Measurements from ENCODE around the gene ZFP36L2.

GRCh38 chr2:43207553-43208300 is 18.7 kb downstream of the ZFP36L2 start:
- TF ChIP-seq EZH2 (IDR thresholded peaks at IDR 0.05; ENCODE audit: borderline replicate concordance, insufficient read depth, low read depth, low read length, poor library complexity, severe bottlenecking): no peak
- TF ChIP-seq, protein P1, sequence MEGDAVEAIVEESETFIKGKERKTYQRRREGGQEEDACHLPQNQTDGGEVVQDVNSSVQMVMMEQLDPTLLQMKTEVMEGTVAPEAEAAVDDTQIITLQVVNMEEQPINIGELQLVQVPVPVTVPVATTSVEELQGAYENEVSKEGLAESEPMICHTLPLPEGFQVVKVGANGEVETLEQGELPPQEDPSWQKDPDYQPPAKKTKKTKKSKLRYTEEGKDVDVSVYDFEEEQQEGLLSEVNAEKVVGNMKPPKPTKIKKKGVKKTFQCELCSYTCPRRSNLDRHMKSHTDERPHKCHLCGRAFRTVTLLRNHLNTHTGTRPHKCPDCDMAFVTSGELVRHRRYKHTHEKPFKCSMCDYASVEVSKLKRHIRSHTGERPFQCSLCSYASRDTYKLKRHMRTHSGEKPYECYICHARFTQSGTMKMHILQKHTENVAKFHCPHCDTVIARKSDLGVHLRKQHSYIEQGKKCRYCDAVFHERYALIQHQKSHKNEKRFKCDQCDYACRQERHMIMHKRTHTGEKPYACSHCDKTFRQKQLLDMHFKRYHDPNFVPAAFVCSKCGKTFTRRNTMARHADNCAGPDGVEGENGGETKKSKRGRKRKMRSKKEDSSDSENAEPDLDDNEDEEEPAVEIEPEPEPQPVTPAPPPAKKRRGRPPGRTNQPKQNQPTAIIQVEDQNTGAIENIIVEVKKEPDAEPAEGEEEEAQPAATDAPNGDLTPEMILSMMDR (IDR thresholded peaks at IDR 0.05): no peak
